SK-N-DZ (cell line): ENCODE measurements around the gene KLK14.

Experiments
- DNase-seq: peaks from one replicate; pipeline ENCODE4 v3.0.0-alpha.2; 2015; ENCODE audit warnings: low spot score

Gene KLK14

GRCh38 chr19:51086153-51086850, 3.6 kb upstream of the KLK14 start:
- no peak for DNase-seq

DNA sequence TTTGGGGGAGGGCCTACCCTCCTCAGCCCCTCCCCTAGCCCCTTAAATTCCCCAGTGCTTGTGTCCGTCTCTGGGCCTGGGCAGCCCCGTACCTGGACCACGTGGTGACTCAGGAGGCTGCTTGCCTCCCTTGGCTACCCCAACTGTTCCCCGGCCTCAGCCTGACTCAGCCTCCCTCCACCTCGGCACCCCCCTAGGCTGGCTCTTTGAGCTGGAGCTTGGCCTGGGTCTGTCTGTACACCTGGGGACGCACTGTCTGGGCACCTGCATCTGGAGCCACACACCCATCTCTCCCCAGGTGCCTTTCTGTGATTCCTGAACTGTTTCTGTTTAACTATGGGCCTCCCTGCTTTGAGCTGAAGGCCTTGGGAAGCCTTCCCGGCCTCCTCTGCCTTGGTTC, 1.8 kb upstream of the KLK14 start:
- DNase-seq, result no peak

DNA sequence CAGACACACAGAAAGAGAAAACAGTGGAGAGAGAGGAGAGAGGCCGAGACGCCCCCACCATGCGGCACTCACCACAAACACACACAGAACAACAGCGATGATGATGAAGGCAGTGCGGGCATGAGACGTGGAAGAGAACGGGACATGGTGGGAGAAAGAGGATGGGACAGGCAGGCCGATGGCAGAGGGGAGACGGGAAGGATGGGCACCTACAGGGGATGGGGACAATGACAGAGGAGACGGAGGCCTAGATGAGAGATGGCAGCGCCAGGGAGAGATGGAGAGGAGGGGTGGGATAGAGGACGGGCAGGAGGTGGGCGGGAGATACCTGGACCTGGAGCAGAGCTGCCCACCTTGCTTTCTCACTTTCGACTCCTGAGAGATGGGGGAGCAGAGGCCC, 1.1 kb upstream of the KLK14 start:
- DNase-seq, result no peak

GRCh38 chr19:51083181-51083580, 494 bp upstream of the KLK14 start:
- DNase-seq, result no peak

- no peak for DNase-seq
Observed at GRCh38 chr19:51081476-51081875, 1.2 kb downstream of the KLK14 start.

DNA sequence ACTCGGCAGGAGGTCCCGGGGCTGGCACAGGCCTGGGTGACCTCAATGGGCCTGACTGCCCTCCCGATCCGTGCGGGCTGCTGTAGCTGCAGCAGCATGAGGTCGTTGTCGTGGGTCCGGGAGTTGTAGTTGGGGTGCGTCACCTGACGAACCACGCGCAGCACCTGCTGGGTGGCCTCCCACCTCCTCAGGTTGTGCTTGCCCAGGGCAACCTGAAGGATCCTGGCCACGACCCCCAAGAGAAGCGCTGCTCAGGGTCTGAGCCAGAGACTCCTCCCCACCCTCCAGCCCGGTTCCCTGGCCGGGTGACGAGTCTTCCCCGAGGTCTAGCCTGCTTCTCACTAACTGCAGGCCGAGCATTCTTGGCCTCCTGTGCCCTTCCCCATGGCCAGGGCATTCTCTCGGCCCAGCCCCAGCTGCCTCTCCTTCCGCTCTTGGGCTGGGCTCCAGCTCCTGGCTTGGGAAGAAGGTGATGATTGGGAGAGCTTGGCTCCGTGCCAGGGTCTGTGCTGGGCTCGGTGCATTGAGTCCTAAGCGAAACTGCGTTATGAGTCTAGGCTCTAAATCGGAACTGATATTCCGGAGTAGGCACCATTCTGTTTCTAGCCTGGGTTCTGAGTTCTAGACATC, 3.1 kb downstream of the KLK14 start:
- no peak for DNase-seq

DNA sequence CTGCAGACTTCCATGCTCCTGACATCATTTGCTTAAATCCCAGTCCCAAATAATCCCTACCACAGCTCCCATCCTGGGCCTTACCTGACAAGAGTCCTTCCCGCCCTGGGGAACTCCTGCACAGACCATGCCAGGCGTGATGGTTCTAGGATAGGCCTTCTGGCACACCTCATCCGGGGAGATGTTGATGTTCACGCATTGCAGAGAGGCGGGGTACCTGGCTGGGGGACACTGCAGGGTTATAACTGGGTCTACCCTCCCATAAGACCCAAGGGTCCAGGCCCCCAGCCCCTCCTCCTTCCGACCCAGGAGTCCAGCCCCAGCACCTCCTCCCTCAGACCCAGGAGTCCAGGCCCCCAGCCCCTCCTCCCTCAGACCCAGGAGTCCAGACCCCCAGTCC, 4.0 kb downstream of the KLK14 start:
- DNase-seq, result no peak

DNA sequence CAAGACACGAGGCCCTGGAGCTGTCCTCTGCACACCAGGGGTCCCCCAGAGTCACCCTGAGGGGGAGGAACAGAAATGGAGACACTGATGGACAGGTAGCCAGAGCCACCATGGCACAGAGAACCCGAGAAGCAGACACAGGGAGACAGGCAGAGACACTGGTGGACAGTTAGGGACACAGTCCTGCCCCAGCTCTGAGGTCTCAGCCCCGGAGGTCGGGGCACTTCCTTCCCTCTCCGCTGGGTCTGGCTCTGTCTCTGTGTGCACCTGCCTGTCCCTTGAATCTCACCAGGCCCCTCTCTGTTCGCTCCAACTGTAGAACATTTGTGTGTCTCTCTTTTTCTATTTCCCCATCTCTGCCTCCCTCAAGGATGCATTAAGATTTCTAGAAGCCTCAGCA, 4.6 kb downstream of the KLK14 start:
- DNase-seq, result no peak

- no peak for DNase-seq
Observed at GRCh38 chr19:51076631-51077213, 6.0 kb downstream of the KLK14 start.

DNA sequence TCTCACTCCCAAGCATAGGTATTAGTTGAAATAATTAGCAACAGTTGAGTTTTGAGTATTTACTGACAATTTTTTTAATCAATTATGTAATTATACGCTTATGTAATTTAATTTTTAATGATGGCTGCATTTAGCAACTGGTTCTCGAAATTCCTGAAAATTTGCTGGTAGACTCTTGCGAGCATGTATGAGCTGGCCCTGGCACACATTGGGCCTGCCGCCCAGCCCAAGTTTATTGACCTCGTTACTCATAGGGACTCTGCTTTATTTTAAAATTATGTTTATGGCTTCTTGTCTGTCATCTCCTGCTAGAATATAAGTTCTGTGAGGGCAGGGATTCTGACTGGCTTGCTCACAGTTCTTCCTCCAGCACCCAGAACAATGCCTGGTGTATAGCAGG, 6.7 kb downstream of the KLK14 start:
- no peak for DNase-seq

DNA sequence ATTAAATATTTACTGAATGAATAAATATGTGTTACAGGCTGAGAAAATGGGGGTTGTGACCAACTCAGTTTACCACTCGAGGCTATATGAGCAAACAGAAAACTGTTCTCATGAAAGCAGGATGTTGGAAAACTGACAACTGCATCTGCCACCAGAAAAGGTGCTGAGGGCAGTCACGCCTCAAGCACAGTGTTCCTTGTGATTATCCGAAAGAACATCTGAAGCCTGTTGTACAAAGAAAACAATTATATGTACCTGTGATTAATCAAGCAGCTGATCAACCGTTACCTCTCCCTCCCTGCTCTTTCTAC, 11.6 kb downstream of the KLK14 start:
- DNase-seq, result no peak

DNA sequence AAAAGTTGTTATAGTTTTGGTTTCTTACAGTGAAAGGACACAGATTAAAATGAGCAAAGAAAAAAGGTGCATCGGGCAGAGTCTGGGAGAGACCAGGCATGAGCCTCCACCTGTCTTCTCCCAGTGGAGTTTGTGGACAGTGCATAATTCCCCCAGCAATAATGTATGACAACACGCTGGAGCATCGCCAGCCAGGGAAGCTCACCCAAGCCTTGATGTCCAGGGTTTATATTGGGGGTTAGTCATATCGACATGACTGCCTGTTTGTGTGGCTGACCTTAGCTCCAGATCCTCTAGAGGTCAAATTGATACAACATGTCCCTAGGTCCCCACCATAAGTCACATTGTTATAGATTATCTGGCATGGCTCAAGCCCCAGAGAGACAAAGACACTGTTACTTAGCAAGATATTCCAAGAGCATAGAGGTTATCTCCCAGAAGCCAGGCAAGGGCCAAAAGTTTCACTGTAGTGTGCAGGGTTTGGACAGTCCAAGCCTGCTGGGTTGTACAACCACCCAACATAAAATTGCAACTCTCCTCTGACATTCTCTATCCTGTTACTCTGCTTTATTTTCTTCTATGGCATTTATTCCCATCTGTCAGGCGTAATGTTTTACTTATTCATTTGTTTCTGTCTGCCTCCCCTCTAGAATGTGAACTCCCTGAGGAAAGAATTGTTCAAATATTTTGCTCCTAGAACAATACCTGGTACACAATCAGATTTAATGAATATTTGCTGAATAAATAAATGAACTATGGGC, 12.2 kb downstream of the KLK14 start:
- no peak for DNase-seq

GRCh38 chr19:51066393-51067186, 16.1 kb downstream of the KLK14 start:
- DNase-seq, result no peak

DNA sequence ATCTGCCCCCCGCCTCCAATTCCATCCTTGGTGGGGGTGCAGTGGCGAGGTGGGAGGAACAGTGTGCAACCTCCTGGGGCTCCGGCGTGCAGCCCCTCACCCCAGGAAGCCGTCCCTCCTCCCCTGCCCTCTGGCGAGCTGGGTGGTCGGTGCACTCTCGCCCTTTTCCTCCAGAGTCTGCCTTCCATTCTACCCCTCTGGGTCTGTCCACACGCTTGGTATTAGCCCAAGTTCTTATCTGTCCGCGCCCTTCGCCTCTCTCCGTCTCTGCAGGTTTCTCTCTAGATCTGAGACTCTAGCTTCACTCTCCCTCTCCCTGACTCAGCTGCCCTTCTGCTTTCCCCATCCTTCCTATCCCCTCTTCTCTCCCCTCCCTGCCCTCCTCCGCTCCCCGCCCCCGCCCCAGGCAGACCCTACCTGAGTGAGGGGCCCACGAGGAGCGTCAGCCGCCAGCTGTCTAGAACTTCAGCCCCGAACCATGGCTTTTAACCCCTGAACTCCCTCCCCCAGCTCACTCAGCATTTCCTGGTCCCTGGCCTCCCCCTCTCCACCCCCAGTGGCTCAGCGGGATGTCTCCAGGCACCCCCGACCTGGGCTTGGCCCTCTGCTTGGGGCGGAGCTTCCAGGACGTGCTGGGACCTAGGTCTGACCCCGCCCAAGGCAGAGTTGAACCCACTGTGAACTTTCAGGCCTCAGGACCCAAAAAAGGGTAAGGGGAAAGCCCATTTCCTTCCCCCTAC, 17.3 kb downstream of the KLK14 start:
- DNase-seq, result no peak

- no peak for DNase-seq
Observed at GRCh38 chr19:51064534-51065220, 18.0 kb downstream of the KLK14 start, which contains the start of gene KLK13. KLK13 (minus strand) TSS chr19:51065092; CDS start chr19:51065067, 25 bp downstream.

DNA sequence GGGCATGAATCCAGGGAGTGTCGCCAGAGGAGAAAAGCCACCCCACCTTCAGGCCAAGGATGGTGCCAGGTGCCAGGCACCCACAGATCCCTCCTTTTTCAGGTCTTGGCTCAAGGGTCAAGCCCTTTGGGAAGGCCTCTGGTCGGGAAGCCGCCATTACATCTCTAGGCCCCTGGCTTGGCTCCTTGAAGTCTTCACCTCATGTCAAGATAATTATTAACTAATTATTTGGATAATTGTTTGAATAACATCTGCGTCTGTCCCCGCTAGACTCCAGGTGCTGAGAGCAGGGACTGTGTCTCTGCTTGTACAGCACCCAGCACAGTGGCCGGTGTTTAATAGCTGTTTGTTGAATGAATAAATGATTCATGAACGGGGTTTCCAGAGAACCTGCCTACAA, 19.0 kb downstream of the KLK14 start:
- DNase-seq, result no peak

- DNase-seq, result no peak
Observed at GRCh38 chr19:51060973-51061372, 21.7 kb downstream of the KLK14 start.

DNA sequence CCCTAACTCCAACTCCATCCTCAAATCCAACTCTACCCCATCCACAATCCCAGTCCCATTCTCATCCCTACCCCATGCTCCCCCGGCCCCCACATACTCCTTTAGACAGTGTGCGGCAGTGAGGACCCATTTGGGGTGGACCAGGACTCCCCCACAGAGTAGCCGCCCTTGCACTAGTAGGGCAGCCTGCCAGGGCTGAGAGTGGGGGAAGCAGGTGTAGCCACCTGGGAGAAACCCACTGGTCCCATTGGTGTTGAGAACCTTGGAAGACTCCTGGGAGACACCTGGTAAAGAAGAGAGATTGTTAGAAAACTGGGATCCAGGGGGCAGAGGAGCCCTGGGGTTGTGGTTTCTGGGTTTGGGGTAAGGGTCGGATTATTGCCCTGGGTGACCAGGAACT, 22.4 kb downstream of the KLK14 start:
- no peak for DNase-seq

- DNase-seq, result no peak
Observed at GRCh38 chr19:51059715-51060114, 23.0 kb downstream of the KLK14 start.

- no peak for DNase-seq
Observed at GRCh38 chr19:51055866-51056265, 26.8 kb downstream of the KLK14 start.

- DNase-seq, result no peak
Observed at GRCh38 chr19:51047031-51047335, 35.7 kb downstream of the KLK14 start.
